Mammary epithelial cell (primary cell): ENCODE measurements around the gene NT5C3B.

ENCODE experiments used
- EZH2 ChIP-seq: IDR thresholded peaks from 2 replicates; pipeline ENCODE4 v1.6.1; 2012; ENCODE audit warnings: low read length, inconsistent platforms, borderline replicate concordance
- TF ChIP-seq, protein P1 (sequence below), 2 donors: IDR thresholded peaks in 1 of 2; conservative IDR thresholded peaks in 1 of 2; 2 replicates each; pipeline ENCODE4 v1.5.1; 2011 to 2012; ENCODE audit warnings: inconsistent platforms in 2 of 2, low read length in 2 of 2, mild to moderate bottlenecking in 2 of 2, control low read depth in 1 of 2, low read depth in 1 of 2; ENCODE audit not compliant: insufficient read depth in 1 of 2; ENCODE audit errors: extremely low read depth in 1 of 2

DNA sequence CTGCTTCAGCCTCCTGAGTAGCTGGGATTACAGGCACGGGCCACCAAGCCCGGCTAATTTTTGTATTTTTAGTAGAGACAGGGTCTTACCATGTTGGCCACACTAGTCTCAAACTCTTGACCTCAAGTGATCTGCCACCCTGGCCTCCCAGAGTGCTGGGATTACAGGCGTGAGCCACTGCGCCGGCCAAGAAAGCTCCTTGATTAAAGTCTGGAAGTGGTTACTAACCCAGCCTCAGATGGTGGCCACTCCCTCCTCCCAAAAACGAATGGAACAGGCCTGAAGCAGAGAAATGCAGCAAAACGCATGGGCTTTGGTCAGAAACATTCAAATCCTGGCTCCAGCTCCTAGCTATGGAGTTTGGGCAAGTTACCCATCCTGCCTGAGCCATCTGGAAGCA, 11.9 kb downstream of the NT5C3B start:
- no peak for TF ChIP-seq EZH2
- TF ChIP-seq, protein P1, sequence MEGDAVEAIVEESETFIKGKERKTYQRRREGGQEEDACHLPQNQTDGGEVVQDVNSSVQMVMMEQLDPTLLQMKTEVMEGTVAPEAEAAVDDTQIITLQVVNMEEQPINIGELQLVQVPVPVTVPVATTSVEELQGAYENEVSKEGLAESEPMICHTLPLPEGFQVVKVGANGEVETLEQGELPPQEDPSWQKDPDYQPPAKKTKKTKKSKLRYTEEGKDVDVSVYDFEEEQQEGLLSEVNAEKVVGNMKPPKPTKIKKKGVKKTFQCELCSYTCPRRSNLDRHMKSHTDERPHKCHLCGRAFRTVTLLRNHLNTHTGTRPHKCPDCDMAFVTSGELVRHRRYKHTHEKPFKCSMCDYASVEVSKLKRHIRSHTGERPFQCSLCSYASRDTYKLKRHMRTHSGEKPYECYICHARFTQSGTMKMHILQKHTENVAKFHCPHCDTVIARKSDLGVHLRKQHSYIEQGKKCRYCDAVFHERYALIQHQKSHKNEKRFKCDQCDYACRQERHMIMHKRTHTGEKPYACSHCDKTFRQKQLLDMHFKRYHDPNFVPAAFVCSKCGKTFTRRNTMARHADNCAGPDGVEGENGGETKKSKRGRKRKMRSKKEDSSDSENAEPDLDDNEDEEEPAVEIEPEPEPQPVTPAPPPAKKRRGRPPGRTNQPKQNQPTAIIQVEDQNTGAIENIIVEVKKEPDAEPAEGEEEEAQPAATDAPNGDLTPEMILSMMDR (conservative IDR thresholded peaks at IDR 0.05 in 1 of 2, IDR thresholded peaks at IDR 0.05 in 1 of 2; ENCODE audit: extremely low read depth in 1 of 2, insufficient read depth in 1 of 2, low read depth in 1 of 2, low read length in 2 of 2): no peak
